Measurements from ENCODE around the gene TAGLN. TPM values are rescaled to one million over a fixed set of nuclear protein-coding genes. Genes with fewer than 3 reads are reported as not detected.
A peak's percentile ranks its signal among the peaks of the same experiment; 100 is the strongest.

TAGLN gene
- total and polyA plus RNA-seq, 9 of the 15 experiments (the other 6 are each of a cell fraction or from before 2014, with no cell fraction given): 0.21 to 4.9 (median 1.1) TPM

DNA sequence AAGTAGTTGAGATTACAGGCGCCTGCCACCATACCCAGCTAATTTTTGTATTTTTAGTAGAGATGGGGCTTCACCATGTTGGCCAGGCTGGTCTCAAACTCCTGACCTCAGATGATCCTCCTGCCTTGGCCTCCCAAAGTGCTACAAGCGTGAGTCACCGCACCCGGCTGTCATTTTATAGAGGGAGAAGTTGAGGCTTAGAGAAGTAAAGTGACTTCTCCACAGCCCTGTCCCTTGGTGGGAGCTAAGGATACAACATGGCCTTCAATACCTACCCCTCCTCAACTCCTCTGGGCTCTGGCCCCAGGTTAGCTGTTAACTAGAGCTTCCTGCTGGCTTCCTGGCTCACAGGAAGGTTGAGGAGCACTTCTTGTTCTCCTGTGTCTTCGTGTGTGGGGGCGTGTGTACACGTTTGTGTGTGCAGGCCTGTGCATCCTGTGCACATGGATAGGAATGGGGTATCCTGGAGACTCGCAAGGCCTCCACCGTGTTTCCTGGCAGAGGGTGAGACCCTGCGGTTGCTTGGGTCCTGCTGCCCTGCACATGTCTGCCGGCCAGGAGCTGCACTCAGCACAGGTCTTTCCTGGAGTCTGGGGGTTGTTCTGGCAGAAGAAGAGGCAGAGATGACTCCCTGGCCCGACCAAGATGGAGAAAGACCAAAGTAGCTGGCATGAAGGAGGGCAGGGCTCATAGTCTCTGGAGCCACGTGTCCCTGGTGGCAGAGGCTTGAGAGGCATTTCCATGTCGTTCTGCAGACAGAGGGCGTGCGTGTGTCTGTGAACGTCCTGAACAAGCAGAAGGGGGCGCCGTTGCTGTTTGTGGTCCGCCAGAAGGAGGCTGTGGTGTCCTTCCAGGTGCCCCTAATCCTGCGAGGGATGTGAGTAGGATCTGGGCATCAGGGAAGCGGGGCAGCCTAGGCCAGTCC, 18.2 kb upstream of the TAGLN start (continued):
- TF ChIP-seq NR2F6 (CRISPR knock-in tag; IDR thresholded peaks at IDR 0.05) (no peak), NFATC3 (IDR thresholded peaks at IDR 0.05) (no peak)

DNA sequence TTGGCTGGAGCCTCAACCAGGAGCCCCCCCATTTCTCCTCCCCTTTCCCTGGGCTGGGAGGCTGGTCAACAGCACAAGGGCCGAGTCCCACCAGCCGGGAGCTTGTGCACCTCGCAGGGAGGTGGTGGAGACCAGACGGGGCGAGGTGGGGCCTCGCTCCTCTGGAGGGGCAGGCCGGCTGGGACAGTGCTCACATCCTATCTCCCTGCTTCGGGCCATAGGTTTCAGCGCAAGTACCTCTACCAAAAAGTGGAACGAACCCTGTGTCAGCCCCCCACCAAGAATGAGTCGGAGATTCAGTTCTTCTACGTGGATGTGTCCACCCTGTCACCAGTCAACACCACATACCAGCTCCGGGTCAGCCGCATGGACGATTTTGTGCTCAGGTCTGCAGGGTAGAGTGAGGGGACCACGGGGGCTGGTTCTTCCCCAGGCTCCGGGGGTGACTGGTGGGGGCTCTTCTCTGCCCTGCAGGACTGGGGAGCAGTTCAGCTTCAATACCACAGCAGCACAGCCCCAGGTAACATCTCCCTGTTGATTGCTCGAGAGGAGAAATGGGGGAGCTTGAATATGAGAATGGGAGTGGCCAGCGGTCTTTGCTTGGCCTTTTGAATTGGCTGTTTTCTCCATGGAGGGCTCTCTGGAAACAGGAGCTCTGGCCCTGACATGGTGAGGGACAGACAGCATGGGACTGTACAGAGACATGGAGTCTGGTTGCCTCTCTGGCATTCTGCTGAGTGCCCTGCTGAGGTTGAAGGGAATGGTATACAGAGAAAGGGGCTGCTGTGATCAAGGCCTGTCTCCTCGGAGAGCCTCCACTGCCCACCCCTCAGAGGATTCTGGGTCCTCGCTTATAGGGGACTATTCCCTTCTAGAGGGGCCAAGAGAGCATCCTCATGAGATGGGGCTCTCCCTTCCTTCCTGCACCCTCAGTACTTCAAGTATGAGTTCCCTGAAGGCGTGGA, 17.3 kb upstream of the TAGLN start:
- WGBS (ENCODE audit: insufficient coverage, low coverage, missing lambda C conversion rate): 86% methylated on average over 14 of the region's 22 CpGs
- DNase-seq (ENCODE audit: extremely low read depth in 1 of 4, low spot score in 3 of 4): no peak
- ChIA-PET POLR2A (interaction anchor here (0.6 to 1.7 kb wide), 5 partner anchors 9 to 45 kb away, joined by 3 to 8 read pairs (median 3); partner anchors contain the start of gene PAFAH1B2), CTCF (ENCODE audit: low intra/inter-chr PET ratio) (interaction anchor here (0.7 to 2.9 kb wide), 3 partner anchors 23 to 50 kb away, joined by 3 to 12 read pairs (median 5); partner anchors contain the start of gene PCSK7)
- no peaks in the 10 kb centered on the region for H3K9me3 ChIP-seq (replicated peaks; ENCODE audit: control insufficient read depth, insufficient read depth, low read depth, low read length)
- peaks cover 24 to 38% of the 10 kb centered on the region in 2 experiments for H3K4me1 ChIP-seq (replicated peaks in 1 of 2; ENCODE audit: control insufficient read depth in 2 of 2, insufficient read depth in 2 of 2, low read length in 2 of 2)
- H3K4me2 ChIP-seq (ENCODE audit: insufficient read depth, low read length): no peak overlapping the region; the same call in 1 of the 2 replicates
- H3K9ac ChIP-seq (ENCODE audit: insufficient read depth in 1 of 2, low read depth in 2 of 2, low read length in 2 of 2): peak overlapping the region in 1 of 2 experiments; percentile 54; a peak in 1 of 4 replicates
- no peaks in the 10 kb centered on the region for H3K27me3 ChIP-seq (ENCODE audit: control insufficient read depth in 2 of 2, insufficient read depth in 2 of 2, low read length in 2 of 2)
- H3K79me2 ChIP-seq (ENCODE audit: control insufficient read depth, insufficient read depth, low read length): peaks cover 18% of the 10 kb centered on the region
- in situ Hi-C loops (cut with MboI) (no loop called here), intact Hi-C loops (cut with micrococcal nuclease) (loop anchor here (1.0 kb wide), 1 partner anchor 44 kb away; no protein-coding TSS in a partner anchor)
- no peak overlapping the region for H2AFZ ChIP-seq (ENCODE audit: low read depth, low read length)
- H4K20me1 ChIP-seq (replicated peaks; ENCODE audit: control insufficient read depth, insufficient read depth, low read length): no peaks in the 10 kb centered on the region
- no TSS peak for BruUV-seq (replicated peaks)
- TF ChIP-seq CBX1 (IDR thresholded peaks at IDR 0.05; ENCODE audit: low read depth) (0 out of 2 replicates have a peak, but pooled peaks have one; percentile 3), CEBPG (CRISPR knock-in tag; IDR thresholded peaks at IDR 0.05) (peak; percentile 6; the same call in 1 of the 2 replicates), CEBPG (tag; conservative IDR thresholded peaks at IDR 0.05 in 1 of 2, IDR thresholded peaks at IDR 0.05 in 1 of 2) (no peak), SP1 (CRISPR knock-in tag; IDR thresholded peaks at IDR 0.05) (peak; percentile 6; the same call in 1 of the 2 replicates), ZNF165 (CRISPR knock-in tag; IDR thresholded peaks at IDR 0.05; ENCODE audit: borderline replicate concordance) (no peak), ZEB2 (IDR thresholded peaks at IDR 0.05) (no peak), POLR2G (IDR thresholded peaks at IDR 0.05; ENCODE audit: low read depth, low read length) (peak; percentile 41; the same call in 1 of the 2 replicates), RB1 (IDR thresholded peaks at IDR 0.05; ENCODE audit: low read depth) (0 out of 2 replicates have a peak, but pooled peaks have one; percentile 0), JUN (IDR thresholded peaks at IDR 0.05; ENCODE audit: borderline replicate concordance, low read depth, low read length) (no peak), JUN (CRISPR knock-in tag; IDR thresholded peaks at IDR 0.05; ENCODE audit: borderline replicate concordance) (0 out of 2 replicates have a peak, but pooled peaks have one; percentile 44)
- no peak overlapping the region for H3K27ac ChIP-seq (ENCODE audit: extremely low read depth, low read depth, low read length)
- ATAC-seq: no peak
- FAIRE-seq: no peak
- H3K9me1 ChIP-seq (ENCODE audit: control insufficient read depth, insufficient read depth, low read length): no peaks in the 10 kb centered on the region
- peaks cover 19% of the 10 kb centered on the region for H3K36me3 ChIP-seq (ENCODE audit: control insufficient read depth, insufficient read depth, low read length)
- H3K4me3 ChIP-seq: no peak overlapping the region

Data from K562 (cell line).